Measurements from ENCODE around the gene HNF4A.
"Not testable (repeated sequence)": the region's sequence is repeated elsewhere in the genome, so short reads cannot be mapped to it uniquely, and the experiment has no call there.

Gene HNF4A

DNA sequence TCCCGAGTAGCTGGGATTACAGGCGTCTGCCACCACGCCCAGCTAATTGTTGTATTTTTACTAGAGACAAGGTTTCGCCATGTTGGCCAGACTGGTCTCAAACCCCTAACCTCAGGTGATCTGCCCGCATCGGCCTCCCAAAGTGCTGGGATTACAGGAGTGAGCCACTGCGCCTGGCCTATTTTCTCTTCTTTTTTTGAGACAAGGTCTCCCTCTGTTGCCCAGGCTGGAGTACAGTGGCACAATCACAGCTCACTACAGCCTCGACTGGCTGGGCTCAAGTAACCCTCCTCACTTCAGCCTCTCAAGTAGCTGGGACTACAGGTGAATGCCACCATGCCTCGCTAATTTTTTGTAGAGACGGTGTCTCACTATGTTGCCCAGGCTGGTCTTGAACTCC, 9.6 kb upstream of the HNF4A start:
- DNase-seq (ENCODE audit: low spot score) = not testable (repeated sequence)

DNA sequence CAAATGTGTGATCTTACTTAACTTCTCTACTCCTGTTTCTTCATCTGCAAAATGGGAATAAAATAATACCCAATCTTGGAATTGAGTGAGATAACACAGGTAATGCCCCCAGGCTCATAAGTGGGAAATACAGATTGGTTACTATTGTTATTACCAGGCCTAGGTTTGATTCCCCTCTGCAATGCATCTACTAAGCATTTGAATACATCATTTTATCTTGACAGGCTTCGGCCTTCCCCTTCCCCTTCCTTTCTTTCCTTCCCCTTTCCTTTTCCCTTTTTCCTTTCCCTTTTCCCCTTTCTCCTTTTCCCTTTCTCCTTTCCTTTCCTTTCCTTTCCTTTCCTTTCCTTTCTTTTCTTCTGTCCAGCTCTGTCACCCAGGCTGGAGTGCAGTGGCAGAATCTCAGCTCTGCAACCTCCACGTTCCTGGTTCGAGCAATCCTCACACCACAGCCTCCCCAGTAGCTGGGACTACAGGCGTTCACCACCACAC, 7.3 kb upstream of the HNF4A start:
- DNase-seq (ENCODE audit: low spot score) = no peak

DNA sequence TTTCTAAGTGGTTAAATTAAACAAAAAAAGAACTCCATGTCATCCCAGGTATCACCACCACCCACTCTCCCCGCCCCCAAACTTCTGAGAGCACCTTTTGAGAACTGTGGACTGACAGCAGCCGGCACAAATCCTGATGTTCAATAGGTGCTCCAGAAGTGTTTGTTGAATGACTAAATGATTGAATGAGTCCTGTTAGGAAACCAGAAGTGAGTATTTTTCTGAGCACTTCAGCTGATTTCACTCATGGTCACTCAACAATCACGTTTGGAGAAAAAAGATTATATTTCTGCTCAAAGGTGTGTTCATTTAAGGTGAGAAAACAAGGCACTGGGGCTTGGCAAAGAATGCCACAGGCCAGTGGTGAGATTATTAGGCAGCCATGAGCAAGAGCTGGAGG, 6.2 kb upstream of the HNF4A start:
- no peak for DNase-seq (ENCODE audit: low spot score)

DNA sequence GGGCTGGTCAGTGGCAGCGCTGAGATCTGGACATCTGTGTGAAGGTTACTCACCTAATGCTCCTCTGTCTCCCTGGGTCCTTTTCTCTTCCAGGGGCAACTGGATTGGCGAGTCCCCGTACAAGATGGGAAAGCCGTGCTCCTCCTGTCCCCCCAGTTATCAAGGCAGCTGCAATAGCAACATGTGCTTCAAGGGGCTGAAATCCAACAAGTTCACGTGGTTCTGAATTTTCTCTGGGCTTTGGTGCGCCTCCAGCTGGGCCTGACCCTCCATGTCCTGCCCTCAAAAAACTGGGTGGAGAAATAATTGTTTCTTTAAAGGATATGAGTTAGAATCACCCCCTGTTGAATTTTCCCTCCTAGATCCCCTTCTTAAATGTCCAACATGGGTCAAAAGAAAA, 4.9 kb upstream of the HNF4A start:
- DNase-seq (ENCODE audit: low spot score) = no peak

DNA sequence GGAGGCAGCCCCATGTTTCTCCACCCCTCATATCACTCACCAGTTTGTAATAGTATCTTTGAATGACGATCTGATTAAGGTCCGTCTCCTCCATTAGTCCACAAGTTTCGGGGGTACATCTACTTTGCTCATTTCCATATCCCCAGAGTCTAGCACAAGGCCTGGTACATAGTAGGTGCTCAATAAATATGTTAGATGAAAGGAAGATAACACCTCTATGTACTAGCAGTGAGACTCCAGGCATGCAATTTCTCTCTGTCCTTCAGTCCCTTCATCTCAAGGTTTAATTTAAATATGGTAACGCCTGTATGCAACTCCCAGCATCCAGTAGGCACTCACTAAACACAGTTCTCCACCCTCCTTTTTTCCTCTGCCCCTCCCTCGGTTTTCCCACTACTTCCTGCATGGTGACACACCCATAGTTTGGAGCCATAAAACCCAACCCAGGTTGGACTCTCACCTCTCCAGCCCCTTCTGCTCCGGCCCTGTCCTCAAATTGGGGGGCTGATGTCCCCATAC, 461 bp upstream of the HNF4A start:
- DNase-seq (ENCODE audit: low spot score) = no peak

DNA sequence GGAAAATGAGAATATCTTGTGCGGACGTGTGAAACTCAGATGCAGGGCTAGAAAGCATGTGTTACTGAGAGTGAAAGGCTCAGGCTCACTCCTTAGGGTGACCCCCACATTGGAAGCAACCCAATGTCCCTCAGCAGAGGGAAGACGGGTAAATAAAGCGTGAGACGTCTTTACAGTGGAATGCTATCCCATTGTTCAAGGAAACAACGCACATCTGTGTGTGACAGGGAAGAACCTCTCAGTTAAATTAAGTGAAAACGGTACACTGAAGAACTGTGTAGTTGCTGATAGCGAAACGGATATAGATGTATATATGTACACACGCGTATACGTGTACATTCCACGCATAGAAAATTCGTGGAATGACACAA, 839 bp downstream of the HNF4A start:
- no peak for DNase-seq (ENCODE audit: low spot score)

DNA sequence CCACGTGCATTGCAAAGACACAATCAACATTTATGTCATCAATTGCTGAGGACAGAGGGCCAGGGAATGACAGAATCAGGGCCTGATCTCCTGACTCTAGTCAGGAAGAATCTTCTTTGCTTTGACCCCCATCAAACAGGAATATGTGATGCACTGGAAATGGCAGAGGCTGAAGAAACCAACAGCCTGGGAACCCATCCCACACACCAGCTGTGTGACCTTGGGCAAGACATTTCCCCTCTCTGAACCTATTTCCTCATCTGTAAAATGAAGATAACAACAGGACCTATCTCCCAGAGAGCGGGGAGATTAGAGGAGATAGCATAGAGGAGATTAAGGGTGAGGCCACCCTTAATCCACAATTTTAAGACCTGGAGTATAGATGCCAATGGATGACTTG, 1.5 kb downstream of the HNF4A start:
- no peak for DNase-seq (ENCODE audit: low spot score)

DNA sequence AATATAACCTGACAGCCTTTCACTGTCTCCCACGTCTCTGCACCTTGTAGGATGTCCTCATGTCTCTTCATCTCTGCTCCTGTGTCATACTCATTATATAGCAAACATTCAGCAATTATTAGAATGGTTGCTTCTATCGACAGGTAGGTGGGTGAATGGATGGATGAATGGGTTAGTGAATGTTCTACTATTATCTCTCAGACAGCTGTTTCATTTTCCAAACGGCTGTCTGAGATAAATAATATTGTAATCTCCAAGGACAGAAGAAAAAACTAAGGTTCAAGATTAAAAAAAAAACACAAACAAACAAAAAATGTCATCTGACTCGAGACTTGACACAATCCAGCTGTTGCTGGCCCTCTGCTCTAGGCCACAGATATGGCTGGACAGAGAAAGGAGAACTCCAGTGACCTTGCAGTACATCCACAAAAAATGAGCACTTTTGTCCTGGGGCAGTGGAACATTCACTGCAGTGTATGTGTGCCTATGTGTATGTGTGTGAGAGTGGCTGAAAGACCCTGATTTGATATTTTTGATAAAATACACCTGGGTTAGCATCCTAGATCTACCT, 2.1 kb downstream of the HNF4A start:
- DNase-seq (ENCODE audit: low spot score) = no peak

DNA sequence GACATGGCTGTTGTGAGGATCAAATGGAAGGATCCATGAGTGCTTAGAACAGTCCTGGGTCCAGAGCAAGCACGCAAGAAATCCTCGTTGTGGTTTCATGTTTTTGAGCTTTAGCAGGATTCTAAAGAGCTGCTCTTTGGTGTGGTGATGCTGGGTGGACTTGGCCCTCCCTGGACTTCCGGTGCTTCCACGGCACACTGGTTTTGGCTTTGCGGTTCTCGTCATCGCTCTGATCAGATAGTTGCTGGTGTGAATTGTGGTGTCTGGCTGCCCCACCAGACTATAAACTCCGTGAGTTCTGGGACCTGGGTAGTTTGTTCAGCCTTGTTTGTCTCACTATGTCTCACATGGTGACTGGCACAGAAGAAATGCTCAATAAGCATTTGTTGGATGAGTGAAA, 3.3 kb downstream of the HNF4A start:
- DNase-seq (ENCODE audit: low spot score) = no peak

DNA sequence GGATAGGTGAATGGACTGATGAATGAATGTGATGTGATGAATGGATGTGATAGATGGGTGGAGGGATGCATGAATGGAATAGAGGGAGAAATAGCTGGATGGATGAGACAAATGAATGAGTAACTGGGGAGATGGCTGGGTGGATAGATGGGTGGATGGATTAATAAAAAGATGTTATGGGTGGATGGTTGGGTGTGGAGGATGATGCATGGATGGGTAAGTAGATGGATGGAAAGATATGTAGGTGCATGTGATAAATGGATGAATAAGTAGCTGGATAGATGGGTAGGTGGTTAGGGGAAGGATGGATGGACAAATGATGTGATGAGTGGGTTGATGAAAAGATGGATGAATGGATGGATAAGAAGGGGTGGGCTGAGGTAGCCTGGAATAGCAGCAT, 4.7 kb downstream of the HNF4A start:
- no peak for DNase-seq (ENCODE audit: low spot score)

DNA sequence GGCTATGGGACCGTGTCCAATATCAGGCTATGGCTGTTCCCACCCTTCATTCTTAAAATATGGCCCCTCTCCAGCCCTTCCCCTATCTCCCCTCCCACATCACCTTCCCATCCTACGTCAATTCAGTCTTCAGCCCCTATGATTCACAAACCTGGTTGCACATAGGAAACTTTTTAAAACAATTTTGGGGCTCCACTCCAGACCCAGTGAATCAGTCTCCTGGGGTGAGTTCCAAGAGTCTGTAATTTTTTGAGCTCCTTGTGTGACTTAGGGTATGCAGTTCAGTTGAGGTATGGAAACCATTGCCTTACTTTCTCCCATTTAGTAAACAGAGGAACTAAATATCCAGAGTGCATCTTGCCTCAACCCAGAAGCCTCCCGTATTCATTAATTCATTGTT, 5.5 kb downstream of the HNF4A start:
- DNase-seq (ENCODE audit: low spot score) = no peak

DNA sequence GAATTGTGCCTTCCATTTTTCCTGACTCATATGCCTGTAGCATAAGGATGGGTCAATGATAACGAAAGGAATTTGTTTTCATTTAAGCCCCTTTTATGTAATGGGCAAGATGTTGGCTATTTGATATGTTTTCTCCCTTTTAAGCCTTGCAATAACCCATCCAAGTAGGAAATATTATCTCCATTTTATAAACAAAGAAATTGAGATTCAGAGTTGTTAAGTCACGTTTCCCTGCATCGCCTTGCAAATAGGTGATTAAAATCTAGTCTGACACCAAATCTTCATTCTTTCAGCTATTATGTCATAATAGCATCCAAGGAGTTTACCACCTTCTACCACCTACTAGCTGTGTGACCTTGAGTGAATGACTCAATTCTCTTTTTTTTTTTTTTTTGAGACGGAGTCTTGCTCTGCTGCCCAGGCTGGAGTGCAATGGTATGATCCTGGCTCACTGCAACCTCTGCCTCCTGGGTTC, 7.0 kb downstream of the HNF4A start:
- DNase-seq (ENCODE audit: low spot score) = no peak

DNA sequence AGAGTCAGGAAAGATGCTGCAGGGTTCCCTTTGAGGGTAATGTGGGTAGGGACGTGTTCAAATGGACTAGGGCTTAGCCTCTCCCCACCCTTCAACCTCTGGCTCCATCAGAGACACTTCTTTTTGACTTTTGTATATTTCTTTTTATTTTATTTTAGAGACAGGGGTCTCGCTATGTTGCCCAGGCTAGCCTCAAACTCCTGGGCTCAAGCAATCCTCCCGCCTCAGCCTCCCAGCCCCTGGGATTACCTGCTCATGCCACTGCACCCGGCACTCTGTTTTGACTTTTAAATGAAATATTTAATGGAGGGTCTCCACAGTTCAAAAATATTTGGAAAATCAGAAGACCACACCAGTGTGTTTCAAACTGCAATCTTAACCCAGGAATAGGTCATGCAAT, 8.6 kb downstream of the HNF4A start:
- DNase-seq (ENCODE audit: low spot score) = no peak

DNA sequence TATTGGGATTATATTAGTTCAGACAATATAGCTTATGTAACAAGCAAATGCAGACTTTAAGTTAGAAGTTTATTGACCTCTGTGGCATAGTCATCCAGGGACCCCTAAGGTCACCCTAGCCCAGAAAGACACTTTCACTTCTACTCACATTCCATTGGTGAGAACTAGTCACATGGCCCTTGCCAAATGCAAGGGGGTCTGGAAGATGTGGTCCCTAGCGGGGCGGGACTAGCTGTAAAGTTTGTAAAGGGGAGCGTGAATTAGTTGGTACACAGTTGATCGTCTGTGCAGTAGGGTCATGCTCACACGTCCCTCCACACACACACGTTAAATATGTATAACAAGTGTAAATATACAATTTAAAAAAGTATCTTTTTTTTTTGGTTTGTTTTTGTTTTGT, 9.3 kb downstream of the HNF4A start:
- DNase-seq (ENCODE audit: low spot score) = no peak

DNA sequence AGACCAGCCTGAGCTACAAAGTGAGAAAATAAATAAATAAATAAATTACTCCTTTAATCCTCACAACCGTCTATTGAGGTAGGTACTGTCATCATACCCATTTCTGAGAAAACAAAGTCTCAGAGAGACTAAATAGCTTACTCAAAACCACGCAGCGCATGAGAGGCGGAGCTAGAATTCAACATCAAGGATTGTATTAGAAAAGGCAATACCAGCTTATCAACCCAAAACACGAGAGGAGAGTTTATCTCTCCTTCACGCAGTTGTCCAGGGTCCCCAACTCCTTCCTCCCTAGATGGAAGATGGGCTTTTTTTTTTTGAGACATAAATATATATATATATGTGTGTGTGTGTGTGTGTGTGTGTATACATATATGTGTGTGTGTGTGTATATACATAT, 12.2 kb downstream of the HNF4A start:
- DNase-seq (ENCODE audit: low spot score) = no peak

DNA sequence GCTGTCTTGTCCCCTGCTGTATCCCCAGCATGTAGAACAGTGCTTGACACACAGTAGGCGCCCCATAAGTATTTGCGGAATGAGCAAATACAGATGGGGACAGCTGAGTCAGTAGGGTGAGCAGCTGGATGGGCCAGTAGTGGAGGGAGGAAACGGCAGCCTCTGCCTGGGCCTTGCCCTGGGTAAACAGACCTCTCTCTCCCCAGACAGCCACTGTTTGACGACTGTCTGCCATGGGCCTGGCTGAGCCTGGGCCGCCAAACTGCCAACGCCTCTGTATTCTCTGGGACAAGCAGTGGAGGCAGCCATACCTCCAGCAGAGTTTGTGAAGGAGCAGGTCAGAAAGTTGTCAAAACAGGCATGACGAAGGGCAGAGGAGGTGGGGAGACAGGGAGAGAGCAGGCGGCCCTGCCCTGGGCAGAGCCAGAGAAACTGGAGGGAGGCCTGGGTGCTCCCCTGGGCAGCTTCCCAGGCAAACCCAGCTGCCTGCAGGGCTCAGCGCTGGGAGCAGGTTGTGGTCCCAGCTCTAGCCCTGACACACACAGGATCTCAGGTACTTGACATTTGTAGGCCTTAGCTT, 15.2 kb downstream of the HNF4A start:
- DNase-seq (ENCODE audit: low spot score) = no peak

DNA sequence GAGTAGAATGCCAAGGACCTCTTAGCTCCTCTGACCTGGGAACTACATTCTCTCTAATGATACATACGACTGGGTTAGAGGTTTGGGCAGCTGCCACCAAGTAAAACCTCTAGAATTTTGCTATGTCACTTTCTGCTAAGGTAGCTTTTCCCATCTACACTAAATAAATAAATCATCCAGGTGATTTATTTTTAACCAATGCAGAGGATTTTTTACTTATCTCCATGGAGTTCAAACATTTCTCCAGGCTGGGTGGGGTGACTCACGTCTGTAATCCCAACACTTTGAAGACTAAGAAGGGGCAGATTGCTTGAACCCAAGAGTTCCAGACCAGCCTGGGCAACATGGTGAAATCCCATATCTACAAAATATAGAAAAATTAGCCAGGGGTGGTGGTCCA, 27.1 kb downstream of the HNF4A start:
- no peak for DNase-seq (ENCODE audit: low spot score)

DNA sequence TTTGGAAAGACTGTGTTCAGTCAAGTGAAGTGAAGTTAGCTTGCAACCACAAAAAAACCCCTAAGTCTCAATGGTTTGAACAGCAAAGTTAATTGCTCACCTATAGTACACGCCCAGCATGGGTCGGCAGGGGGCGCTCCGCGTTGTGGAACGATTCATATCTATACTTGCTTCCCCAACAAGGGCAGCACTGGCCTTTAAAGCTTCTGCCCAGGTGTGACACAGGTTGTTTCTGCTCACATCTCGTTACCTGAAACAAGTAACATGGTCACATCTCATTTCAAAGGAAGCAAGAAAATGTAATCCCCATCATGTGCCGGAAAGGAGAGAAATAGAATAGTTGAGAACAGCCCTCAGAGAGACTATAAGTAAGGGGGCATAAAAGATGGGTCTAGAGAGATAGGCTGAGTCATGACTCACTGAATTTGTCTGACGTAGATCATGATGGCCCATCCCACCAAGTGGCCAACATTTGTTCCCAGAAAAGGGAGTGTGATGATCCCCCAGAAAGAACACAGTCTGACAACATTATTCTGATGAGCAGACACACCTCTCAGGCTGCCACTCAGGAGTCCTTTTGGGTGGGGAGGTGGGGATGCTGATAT, 29.0 kb downstream of the HNF4A start:
- peak; percentile 81 for DNase-seq (ENCODE audit: low spot score)

DNA sequence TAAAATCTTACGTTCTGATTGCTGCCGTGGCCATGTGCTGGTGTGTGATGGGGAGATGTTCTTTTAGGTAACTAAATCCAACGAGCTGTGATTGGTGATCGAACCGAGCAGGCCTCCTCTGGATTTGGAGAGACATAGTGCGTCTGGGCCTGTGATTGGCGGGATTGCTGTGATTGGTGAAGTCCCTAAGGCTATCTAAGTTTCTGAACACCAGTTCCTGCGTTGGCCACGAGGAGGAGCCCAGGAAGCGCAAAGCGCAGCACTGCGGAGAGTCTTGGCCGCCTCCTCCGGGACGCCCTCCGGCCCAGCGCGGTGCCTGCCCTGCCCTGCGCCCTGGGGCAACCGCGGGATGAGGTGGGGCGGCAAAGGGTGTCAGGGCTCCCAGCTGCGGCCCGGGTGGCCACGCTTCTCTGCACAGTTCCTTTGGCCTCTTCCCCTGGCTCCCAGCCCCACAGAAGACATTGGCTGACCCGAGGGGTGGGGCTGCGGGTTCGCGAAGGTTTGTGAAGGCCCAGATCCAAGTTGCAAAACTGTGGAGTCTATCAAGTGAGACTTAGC, 33.0 kb downstream of the HNF4A start:
- peak; percentile 55 for DNase-seq (ENCODE audit: low spot score)

DNA sequence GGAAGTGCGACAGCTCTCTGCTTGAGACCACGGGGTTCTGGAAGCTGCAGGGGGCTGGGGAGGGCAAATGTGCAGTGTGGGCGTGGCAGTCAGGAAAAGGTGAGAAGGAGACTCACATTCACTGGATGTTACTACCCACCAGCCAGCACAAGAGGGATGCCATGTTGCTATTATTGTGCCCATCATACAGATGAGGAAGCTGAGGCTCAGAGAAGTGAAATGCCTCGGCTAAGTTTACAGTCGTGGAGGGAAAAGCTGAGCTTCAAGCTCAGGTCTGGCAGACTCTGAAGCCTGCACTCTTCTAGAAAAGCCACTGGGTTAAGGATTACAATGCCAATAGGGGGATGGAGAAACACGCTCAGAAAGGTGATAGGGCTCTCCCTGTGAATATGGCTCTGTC, 34.4 kb downstream of the HNF4A start:
- no peak for DNase-seq (ENCODE audit: low spot score)

DNA sequence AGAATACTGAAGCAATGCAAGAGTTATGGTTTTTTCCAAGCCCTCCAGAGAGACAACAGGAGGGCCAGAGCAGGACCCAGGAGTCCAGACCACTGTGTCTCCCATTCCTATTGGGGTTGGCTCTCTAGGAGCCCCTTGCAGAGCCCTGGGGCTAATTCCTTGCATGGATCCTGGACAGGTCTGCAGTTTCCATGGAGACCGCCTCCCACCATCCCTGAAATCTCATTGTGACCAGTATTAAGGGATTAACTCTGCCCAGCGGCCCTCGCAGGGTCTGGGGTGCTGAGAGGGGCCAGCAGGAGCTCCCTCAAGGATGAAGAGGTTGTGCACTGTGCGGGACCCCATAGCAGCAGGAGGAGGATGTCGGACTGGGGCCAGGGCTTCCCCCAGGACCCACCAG, 34.8 kb downstream of the HNF4A start:
- DNase-seq (ENCODE audit: low spot score) = no peak

DNA sequence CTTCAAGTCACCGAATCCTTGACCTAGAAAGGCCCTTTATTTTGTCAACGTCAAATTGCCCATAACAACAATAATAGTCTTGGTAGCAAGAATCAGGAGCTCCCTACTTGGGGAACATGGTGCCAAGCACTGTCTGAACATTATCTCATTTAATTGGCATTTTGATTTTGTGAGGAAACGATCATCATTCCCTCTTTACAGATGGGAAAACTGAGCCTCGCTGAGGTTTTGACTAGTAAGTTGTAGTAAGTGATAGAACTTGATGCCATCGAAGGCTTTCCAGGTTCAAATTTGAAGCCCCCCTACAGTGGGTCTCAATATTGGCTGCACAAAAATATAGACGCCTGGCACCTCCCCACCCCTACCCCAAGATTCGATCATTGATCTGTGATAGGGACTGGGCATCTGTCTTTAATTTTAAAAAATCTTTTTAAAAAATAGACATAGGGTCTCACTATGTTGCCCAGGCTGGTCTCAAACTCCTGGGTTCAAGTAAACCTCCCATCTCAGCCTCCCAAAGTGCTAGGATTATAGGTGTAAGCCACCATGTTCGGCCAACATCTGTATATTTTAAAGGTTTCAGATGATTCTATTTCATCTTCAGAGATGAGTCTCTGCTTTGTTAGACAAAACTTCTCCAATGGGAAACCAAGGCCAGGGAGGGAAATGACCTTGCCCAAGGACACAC, 36.7 kb downstream of the HNF4A start:
- DNase-seq (ENCODE audit: low spot score) = no peak
